Progenitor cell of endocrine pancreas (in vitro differentiated cells): ENCODE results near the gene FBXW7. TPM values are rescaled to one million over a fixed set of nuclear protein-coding genes. Genes with fewer than 3 reads are reported as not detected.

Source experiments
- DNase-seq: peaks from one replicate; pipeline ENCODE4 v3.0.0; 2021; ENCODE audit warnings: low spot score; ENCODE audit not compliant: unreplicated experiment
- H3K27ac Mint-ChIP-seq: 2 replicates; pipeline ENCODE4 v1.8.0; 2021; ENCODE audit warnings: mild to moderate bottlenecking, moderate library complexity, mixed read lengths
- H3K27me3 Mint-ChIP-seq: 2 replicates; pipeline ENCODE4 v1.8.0; 2021; ENCODE audit warnings: mixed read lengths
- H3K36me3 Mint-ChIP-seq: 2 replicates; pipeline ENCODE4 v1.8.0; 2022; ENCODE audit warnings: mixed read lengths; ENCODE audit not compliant: insufficient read depth
- H3K4me1 Mint-ChIP-seq: 2 replicates; pipeline ENCODE4 v1.8.0; 2021; ENCODE audit warnings: low read depth, mixed read lengths
- H3K4me3 Mint-ChIP-seq: 2 replicates; pipeline ENCODE4 v1.8.0; 2021; ENCODE audit warnings: low read depth, mild to moderate bottlenecking, moderate library complexity, mixed read lengths
- H3K9me3 Mint-ChIP-seq: 2 replicates; pipeline ENCODE4 v1.8.0; 2021; ENCODE audit warnings: low read depth, mixed read lengths
- CTCF ChIP-seq: fragments of 200-600 bp; sonication (generic); IDR thresholded peaks from one replicate; pipeline ENCODE4 v1.5.0; 2021; ENCODE audit warnings: antibody characterized with exemption, mild to moderate bottlenecking; ENCODE audit not compliant: unreplicated experiment
- total RNA-seq: library from RNA; stranded (reverse); gene quantifications from 2 replicates; pipeline ENCODE4 v1.2.1, GENCODE V29; 2021

Gene FBXW7
- total RNA-seq, 1 donor from 2014 or later: 52.1 TPM

- Mint-ChIP-seq H3K4me1 (peaks cover 22% of the 10 kb centered on the region), H3K9me3 (no peaks in the 10 kb centered on the region), H3K27ac (peak overlapping the region; percentile 22), H3K36me3 (peaks cover 3% of the 10 kb centered on the region), H3K4me3 (no peak overlapping the region), H3K27me3 (no peaks in the 10 kb centered on the region)
- no peak for TF ChIP-seq CTCF
- no peak for DNase-seq
Observed at GRCh38 chr4:152539556-152540292, 3.8 kb upstream of the FBXW7 start.

- H3K9me3 Mint-ChIP-seq: no peaks in the 10 kb centered on the region
- H3K4me3 Mint-ChIP-seq: peak overlapping the region; percentile 97
- H3K27me3 Mint-ChIP-seq: no peaks in the 10 kb centered on the region
- DNase-seq: no peak
- peaks cover 34% of the 10 kb centered on the region for H3K4me1 Mint-ChIP-seq
- no peak for TF ChIP-seq CTCF
- H3K27ac Mint-ChIP-seq: peak overlapping the region; percentile 100
- peaks cover 3% of the 10 kb centered on the region for H3K36me3 Mint-ChIP-seq
Observed at GRCh38 chr4:152537881-152538280, 2.0 kb upstream of the FBXW7 start.

- Mint-ChIP-seq H3K9me3 (no peaks in the 10 kb centered on the region), H3K27ac (peak overlapping the region; percentile 100), H3K36me3 (peaks cover 3% of the 10 kb centered on the region), H3K4me3 (peak overlapping the region; percentile 97), H3K4me1 (peaks cover 36% of the 10 kb centered on the region), H3K27me3 (no peaks in the 10 kb centered on the region)
- no peak for TF ChIP-seq CTCF
- no peak for DNase-seq
Observed at GRCh38 chr4:152536545-152537182, 772 bp upstream of the FBXW7 start.

GRCh38 chr4:152535360-152535902 is 461 bp downstream of the FBXW7 start:
- no peak for TF ChIP-seq CTCF
- DNase-seq: peak; percentile 21
- no peaks in the 10 kb centered on the region for H3K9me3 Mint-ChIP-seq
- peaks cover 37% of the 10 kb centered on the region for H3K4me1 Mint-ChIP-seq
- peaks cover 3% of the 10 kb centered on the region for H3K36me3 Mint-ChIP-seq
- H3K27ac Mint-ChIP-seq: peak overlapping the region; percentile 100
- H3K4me3 Mint-ChIP-seq: peak overlapping the region; percentile 97
- H3K27me3 Mint-ChIP-seq: no peaks in the 10 kb centered on the region

- H3K4me3 Mint-ChIP-seq: peak overlapping the region; percentile 92
- no peaks in the 10 kb centered on the region for H3K27me3 Mint-ChIP-seq
- peaks cover 37% of the 10 kb centered on the region for H3K4me1 Mint-ChIP-seq
- no peaks in the 10 kb centered on the region for H3K9me3 Mint-ChIP-seq
- peaks cover 4% of the 10 kb centered on the region for H3K36me3 Mint-ChIP-seq
- no peak for TF ChIP-seq CTCF
- peak; percentile 21 for DNase-seq
- H3K27ac Mint-ChIP-seq: peak overlapping the region; percentile 89
Observed at GRCh38 chr4:152534541-152535359, 1.1 kb downstream of the FBXW7 start.
